SK-N-SH treated with all-trans-retinoic acid at 6 μM for 48 hours (cell line): ENCODE results near the gene PDE9A.
"Not testable (repeated sequence)": the region's sequence is repeated elsewhere in the genome, so short reads cannot be mapped to it uniquely, and the experiment has no call there.

Source experiments
- ATAC-seq: fragments of 200-7000 bp; cut with Tn5 transposase; 3 replicates; pipeline ENCODE4 v1.9.1; 2020; ENCODE audit warnings: mild to moderate bottlenecking, moderate library complexity
- BACH2 ChIP-seq: fragments of 250-450 bp; sonication (Bioruptor Pico); IDR thresholded peaks from 2 replicates; pipeline ENCODE4 v1.9.0; 2021; ENCODE audit warnings: mild to moderate bottlenecking, borderline replicate concordance
- CSDC2 ChIP-seq: fragments of 250-450 bp; sonication (Bioruptor Pico); IDR thresholded peaks from 2 replicates; pipeline ENCODE4 v1.5.0; 2020; ENCODE audit warnings: mild to moderate bottlenecking, moderate library complexity
- PATZ1 ChIP-seq: fragments of 250-450 bp; sonication (Bioruptor Pico); IDR thresholded peaks from 2 replicates; pipeline ENCODE4 v1.8.0; 2020; ENCODE audit warnings: mild to moderate bottlenecking, moderate library complexity, borderline replicate concordance
- RARB ChIP-seq: fragments of 250-450 bp; sonication (Bioruptor Pico); IDR thresholded peaks from 2 replicates; pipeline ENCODE4 v1.8.0; 2021; ENCODE audit warnings: mild to moderate bottlenecking, moderate library complexity
- TCF4 ChIP-seq: fragments of 250-450 bp; sonication (Bioruptor Pico); IDR thresholded peaks from 2 replicates; pipeline ENCODE4 v1.8.0; 2021; ENCODE audit warnings: mild to moderate bottlenecking, moderate library complexity, borderline replicate concordance
- ZC3H10 ChIP-seq: fragments of 250-450 bp; sonication (Bioruptor Pico); IDR thresholded peaks from 2 replicates; pipeline ENCODE4 v1.5.1; 2021; ENCODE audit warnings: mild to moderate bottlenecking, moderate library complexity
- ZFP3 ChIP-seq: fragments of 250-450 bp; sonication (Bioruptor Pico); IDR thresholded peaks from 2 replicates; pipeline ENCODE4 v1.5.0; 2020; ENCODE audit warnings: mild to moderate bottlenecking, moderate library complexity
- ZFP30 ChIP-seq: fragments of 450-650 bp; formaldehyde crosslinking; IDR thresholded peaks from 2 replicates; pipeline ENCODE4 v1.5.0; 2022; ENCODE audit warnings: mild to moderate bottlenecking, moderate library complexity
- ZNF565 ChIP-seq: fragments of 450-650 bp; formaldehyde crosslinking; conservative IDR thresholded peaks from 2 replicates; pipeline ENCODE4 v1.5.0; 2020; ENCODE audit warnings: low read depth, mild to moderate bottlenecking, moderate library complexity
- ZNF8 ChIP-seq: fragments of 450-650 bp; formaldehyde crosslinking; IDR thresholded peaks from 2 replicates; pipeline ENCODE4 v1.5.0; 2020; ENCODE audit warnings: mild to moderate bottlenecking, moderate library complexity
- TF ChIP-seq, protein P1 (sequence below): fragments of 250-450 bp; sonication (Bioruptor Pico); IDR thresholded peaks from 2 replicates; pipeline ENCODE4 v1.5.0; 2020; ENCODE audit warnings: mild to moderate bottlenecking, moderate library complexity
- TF ChIP-seq, protein P2 (sequence below): fragments of 250-450 bp; sonication (Bioruptor Pico); IDR thresholded peaks from 2 replicates; pipeline ENCODE4 v1.8.0; 2021; ENCODE audit warnings: low read depth, mild to moderate bottlenecking, moderate library complexity, borderline replicate concordance

PDE9A gene

GRCh38 chr21:42614396-42614795, 39.0 kb upstream of the PDE9A start:
- no peak for ATAC-seq
- TF ChIP-seq ZNF8 (CRISPR knock-in tag) (no peak), ZC3H10 (CRISPR knock-in tag) (no peak), ZFP30 (CRISPR knock-in tag) (no peak), PATZ1 (CRISPR knock-in tag) (no peak)
- TF ChIP-seq, protein P1, sequence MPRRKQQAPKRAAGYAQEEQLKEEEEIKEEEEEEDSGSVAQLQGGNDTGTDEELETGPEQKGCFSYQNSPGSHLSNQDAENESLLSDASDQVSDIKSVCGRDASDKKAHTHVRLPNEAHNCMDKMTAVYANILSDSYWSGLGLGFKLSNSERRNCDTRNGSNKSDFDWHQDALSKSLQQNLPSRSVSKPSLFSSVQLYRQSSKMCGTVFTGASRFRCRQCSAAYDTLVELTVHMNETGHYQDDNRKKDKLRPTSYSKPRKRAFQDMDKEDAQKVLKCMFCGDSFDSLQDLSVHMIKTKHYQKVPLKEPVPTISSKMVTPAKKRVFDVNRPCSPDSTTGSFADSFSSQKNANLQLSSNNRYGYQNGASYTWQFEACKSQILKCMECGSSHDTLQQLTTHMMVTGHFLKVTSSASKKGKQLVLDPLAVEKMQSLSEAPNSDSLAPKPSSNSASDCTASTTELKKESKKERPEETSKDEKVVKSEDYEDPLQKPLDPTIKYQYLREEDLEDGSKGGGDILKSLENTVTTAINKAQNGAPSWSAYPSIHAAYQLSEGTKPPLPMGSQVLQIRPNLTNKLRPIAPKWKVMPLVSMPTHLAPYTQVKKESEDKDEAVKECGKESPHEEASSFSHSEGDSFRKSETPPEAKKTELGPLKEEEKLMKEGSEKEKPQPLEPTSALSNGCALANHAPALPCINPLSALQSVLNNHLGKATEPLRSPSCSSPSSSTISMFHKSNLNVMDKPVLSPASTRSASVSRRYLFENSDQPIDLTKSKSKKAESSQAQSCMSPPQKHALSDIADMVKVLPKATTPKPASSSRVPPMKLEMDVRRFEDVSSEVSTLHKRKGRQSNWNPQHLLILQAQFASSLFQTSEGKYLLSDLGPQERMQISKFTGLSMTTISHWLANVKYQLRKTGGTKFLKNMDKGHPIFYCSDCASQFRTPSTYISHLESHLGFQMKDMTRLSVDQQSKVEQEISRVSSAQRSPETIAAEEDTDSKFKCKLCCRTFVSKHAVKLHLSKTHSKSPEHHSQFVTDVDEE (CRISPR knock-in tag): no peak
- TF ChIP-seq, protein P2, sequence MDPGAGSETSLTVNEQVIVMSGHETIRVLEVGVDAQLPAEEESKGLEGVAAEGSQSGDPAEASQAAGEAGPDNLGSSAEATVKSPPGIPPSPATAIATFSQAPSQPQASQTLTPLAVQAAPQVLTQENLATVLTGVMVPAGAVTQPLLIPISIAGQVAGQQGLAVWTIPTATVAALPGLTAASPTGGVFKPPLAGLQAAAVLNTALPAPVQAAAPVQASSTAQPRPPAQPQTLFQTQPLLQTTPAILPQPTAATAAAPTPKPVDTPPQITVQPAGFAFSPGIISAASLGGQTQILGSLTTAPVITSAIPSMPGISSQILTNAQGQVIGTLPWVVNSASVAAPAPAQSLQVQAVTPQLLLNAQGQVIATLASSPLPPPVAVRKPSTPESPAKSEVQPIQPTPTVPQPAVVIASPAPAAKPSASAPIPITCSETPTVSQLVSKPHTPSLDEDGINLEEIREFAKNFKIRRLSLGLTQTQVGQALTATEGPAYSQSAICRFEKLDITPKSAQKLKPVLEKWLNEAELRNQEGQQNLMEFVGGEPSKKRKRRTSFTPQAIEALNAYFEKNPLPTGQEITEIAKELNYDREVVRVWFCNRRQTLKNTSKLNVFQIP (CRISPR knock-in tag): no peak

DNA sequence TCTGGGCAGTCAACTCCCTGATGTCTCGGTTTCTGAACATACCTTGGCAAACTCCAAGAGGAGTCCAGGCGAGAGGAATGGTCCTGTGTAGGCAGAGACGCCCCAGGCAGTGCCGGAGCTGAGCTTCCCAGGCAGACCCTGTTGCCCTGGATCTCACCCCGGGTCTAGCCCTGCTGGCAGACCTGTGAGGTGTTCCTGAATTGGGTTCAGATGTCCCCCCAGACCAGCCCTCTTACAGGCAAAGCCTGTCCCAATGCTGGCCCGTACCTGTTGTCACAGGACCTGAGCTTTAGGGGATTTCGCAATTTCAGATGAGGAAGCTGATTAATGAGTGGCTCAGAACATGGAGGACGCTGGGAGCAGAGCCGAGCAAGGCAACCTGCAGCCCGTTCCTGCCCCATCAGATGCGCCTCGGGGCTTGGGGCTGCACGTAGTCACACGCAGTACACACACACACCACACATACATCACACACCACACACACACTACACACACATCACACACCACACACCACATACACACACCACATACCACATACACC, 38.5 kb upstream of the PDE9A start:
- no peak for ATAC-seq
- TF ChIP-seq BACH2 (no peak), ZFP3 (no peak)
- TF ChIP-seq, all 23 proteins: peak for 0

- ATAC-seq: not testable (repeated sequence)
These were observed 38.0 kb upstream of the PDE9A start for GRCh38 chr21:42615377-42615776.

DNA sequence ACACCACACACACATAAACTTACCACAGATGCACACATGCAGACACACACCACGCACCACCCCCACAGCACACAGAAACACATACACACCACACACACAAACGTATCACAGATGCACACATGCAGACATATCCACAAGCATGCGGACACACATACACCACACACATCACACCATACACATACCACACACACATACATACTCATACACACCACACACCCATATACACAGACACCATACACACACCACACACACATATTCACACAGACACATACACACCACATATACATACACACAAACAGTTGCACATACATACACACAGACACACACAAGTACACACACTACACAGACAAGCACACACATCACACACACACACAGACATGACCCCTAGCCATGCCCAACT, 37.5 kb upstream of the PDE9A start:
- ATAC-seq: no peak
- TF ChIP-seq BACH2 (no peak), CSDC2 (CRISPR knock-in tag) (no peak)
- TF ChIP-seq, protein P1 (CRISPR knock-in tag): no peak

DNA sequence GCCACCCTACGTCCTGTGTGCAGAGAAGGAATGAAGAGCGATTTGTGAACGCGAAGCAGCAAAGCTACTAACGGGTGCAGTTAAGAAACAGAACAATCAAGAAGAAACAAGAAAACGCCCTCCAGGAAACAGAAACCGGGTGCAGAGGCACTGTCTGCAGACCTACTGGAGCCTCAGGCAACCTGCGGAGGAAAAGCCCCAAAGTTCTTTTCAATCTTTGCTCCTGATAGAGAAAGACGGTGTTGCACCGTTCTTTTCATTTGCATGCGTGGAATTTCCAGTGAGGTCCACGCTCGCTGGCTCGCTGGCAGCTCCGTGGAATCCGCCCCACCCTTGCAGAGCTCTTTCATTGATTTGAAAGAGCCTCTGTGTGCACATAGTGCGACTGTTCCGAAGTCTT, 37.0 kb upstream of the PDE9A start:
- ATAC-seq: no peak
- TF ChIP-seq, protein P2 (CRISPR knock-in tag): no peak
- TF ChIP-seq ZFP30 (CRISPR knock-in tag) (no peak), ZFP3 (no peak), RARB (CRISPR knock-in tag) (no peak)

DNA sequence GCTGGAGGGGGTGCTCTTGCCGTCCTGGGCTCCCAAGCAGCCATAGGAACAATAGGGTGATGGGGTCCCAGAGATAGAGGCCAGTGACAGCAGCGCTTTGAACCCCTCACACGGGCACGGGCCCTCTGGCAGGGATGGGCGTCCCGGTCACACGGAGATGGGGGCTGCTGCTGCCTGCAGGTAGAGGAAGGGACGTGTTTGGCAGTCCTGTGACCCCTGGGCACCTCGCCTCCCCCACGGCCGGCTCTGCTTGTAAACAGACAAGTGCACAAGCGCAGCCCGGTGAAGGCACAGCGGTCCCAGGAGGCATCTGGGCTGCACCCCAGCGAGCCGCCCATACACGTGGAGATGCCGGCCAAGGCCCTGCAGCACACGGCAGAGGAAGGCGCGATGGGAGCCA, 36.5 kb upstream of the PDE9A start:
- ATAC-seq: no peak
- TF ChIP-seq ZNF8 (CRISPR knock-in tag) (no peak), PATZ1 (CRISPR knock-in tag) (no peak), TCF4 (CRISPR knock-in tag) (no peak), RARB (CRISPR knock-in tag) (no peak), ZNF565 (CRISPR knock-in tag) (no peak), CSDC2 (CRISPR knock-in tag) (no peak)
- TF ChIP-seq, all 23 proteins: peak for 0
